Adrenal gland (tissue), 12 donors: ENCODE measurements around the gene TPST1. TPM values are rescaled to one million over a fixed set of nuclear protein-coding genes. Genes with fewer than 3 reads are reported as not detected.

Experiments
- DNase-seq, 7 donors: peaks; one replicate each; pipeline ENCODE4 v3.0.0-alpha.2; 2019 to 2020
- H3K27ac ChIP-seq, 5 donors: fragments of 200-600 bp; sonication (generic) in 4 of 5; 1 replicate in 3 of 5; 2 replicates in 2 of 5; pipeline versions ENCODE4 v1.5.1 to v1.8.0; 2016 to 2020; ENCODE audit warnings: mild to moderate bottlenecking in 1 of 5
- H3K27me3 ChIP-seq: fragments of 200-600 bp; 2 replicates; pipeline ENCODE4 v1.8.0; 2021
- H3K36me3 ChIP-seq, 2 donors: fragments of 200-600 bp; replicated peaks in 1 of 2; 1 replicate in 1 of 2; 2 replicates in 1 of 2; pipeline versions ENCODE4 v1.5.1 to v1.8.0; 2018 to 2022
- H3K4me1 ChIP-seq, 2 donors: fragments of 200-600 bp; replicated peaks in 1 of 2; 1 replicate in 1 of 2; 2 replicates in 1 of 2; pipeline versions ENCODE4 v1.5.1 to v1.8.0; 2018 to 2021
- H3K4me3 ChIP-seq, 4 donors: fragments of 200-600 bp; sonication (generic) in 3 of 4; one replicate each; pipeline ENCODE4 v1.5.1; 2016 to 2018
- H3K9me3 ChIP-seq, 3 donors: fragments of 200-600 bp; sonication (generic) in 1 of 3; replicated peaks in 1 of 3; 1 replicate in 2 of 3; 2 replicates in 1 of 3; pipeline versions ENCODE4 v1.5.1 to v1.8.0; 2016 to 2021
- POLR2A ChIP-seq, 2 donors: fragments of 450-650 bp; IDR thresholded peaks; one replicate each; pipeline ENCODE4 v1.6.1; 2017; ENCODE audit warnings: antibody characterized with exemption in 2 of 2, mild to moderate bottlenecking in 2 of 2, moderate library complexity in 1 of 2
- WGBS, 4 donors: extraction: QIAGEN DNeasy Blood & Tissue Kit in 2 of 4; methylation state at CpG; one replicate each; pipeline versions ENCODE4 v1.1.5 to v1.1.7; 2013 to 2017; 5-methylcytosine and 5-hydroxymethylcytosine counted together
- intact Hi-C, 2 donors: fragments of 100-400 bp; cut with DNase I; formaldehyde crosslinking; loops; one replicate each; pipeline versions ENCODE4 v1.14.1 to v1.15.0; 2022 to 2023
- polyA plus RNA-seq, 3 donors: library from polyadenylated mRNA; stranded (reverse); fragments of 200-250 nt in 2 of 3; fragments of 350-450 nt in 1 of 3; fragmentation: Illumina TruSeq in 1 of 3; extraction: RNeasy Lipid Tissue Mini Kit (QIAGEN cat#74804) in 1 of 3; gene quantifications; one replicate each; pipeline ENCODE4 v1.2.3, GENCODE V29; 2013 to 2014
- total RNA-seq, 9 donors: library from RNA; depleted of rRNA in 4 of 9; stranded (reverse); fragments of >200 nt in 4 of 9; fragments of 120-200 nt in 1 of 9; fragmentation: NEBNext Ultra II Directional in 1 of 9; extraction: Animal tissue kit (Norgen Biotek cat#: 25700) in 1 of 9; gene quantifications; one replicate each; pipeline versions ENCODE4 v1.1.0 to v1.2.4, GENCODE V29; 2013 to 2023
- TF ChIP-seq, protein P1 (sequence below), 6 experiments: fragments of 450-650 bp in 4 of 6; fragments of 200-600 bp in 2 of 6; sonication (generic) in 1 of 6; IDR thresholded peaks; 1 replicate in 5 of 6; 2 replicates in 1 of 6; pipeline versions ENCODE4 v1.5.1 to v1.8.0; 2016 to 2021; ENCODE audit warnings: antibody characterized with exemption in 6 of 6, mild to moderate bottlenecking in 2 of 6, moderate library complexity in 1 of 6
- donor health status: healthy with polysubstance abuse.
- donor health status: Bipolar disorder and iron deficiency.
- donor health status: DM: yes; HTN: yes; CAD: no.
- donor health status: DM: no; HTN: no; CAD: no.
- donor health status: DM: no; HTN: no; CAD: no.
- donor health status: DM: yes; HTN: yes; CAD: no.

TPST1 gene
- total and polyA plus RNA-seq, 12 donors, result 6.8 to 70.2 (median 27.2) TPM

DNA sequence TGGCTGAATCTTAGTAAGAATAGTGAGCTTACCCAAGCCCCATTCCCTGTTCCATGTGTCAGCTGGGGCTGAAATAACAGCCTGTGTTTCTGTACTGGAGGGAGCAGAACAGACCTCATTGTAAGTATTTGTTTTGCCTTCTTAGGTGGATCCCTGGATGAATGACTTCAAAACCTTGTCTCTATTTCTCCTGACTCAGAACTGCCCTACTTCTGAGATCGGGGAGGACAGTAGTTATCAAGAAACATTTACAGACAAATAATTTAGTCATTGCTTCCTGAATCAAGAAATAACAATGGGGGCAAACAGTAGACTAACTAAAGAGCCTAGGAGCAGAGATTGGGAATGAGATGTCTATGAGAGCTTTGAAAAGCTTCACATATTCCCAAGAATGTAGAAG lies 58.8 kb downstream of the TPST1 start:
- Histone ChIP-seq H3K9me3 (peaks cover 0 to 16% (median 9%) of the 10 kb centered on the region in 3 donors), H3K27me3 (no peaks in the 10 kb centered on the region), H3K4me1 (peaks cover 0 to 20% of the 10 kb centered on the region in 2 donors), H3K27ac (no peak overlapping the region), H3K36me3 (no peaks in the 10 kb centered on the region), H3K4me3 (no peak overlapping the region)
- TF ChIP-seq, protein P1, sequence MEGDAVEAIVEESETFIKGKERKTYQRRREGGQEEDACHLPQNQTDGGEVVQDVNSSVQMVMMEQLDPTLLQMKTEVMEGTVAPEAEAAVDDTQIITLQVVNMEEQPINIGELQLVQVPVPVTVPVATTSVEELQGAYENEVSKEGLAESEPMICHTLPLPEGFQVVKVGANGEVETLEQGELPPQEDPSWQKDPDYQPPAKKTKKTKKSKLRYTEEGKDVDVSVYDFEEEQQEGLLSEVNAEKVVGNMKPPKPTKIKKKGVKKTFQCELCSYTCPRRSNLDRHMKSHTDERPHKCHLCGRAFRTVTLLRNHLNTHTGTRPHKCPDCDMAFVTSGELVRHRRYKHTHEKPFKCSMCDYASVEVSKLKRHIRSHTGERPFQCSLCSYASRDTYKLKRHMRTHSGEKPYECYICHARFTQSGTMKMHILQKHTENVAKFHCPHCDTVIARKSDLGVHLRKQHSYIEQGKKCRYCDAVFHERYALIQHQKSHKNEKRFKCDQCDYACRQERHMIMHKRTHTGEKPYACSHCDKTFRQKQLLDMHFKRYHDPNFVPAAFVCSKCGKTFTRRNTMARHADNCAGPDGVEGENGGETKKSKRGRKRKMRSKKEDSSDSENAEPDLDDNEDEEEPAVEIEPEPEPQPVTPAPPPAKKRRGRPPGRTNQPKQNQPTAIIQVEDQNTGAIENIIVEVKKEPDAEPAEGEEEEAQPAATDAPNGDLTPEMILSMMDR (IDR thresholded peaks at IDR 0.05), result no peak
- TF ChIP-seq POLR2A (IDR thresholded peaks at IDR 0.05), result no peak
- WGBS, 4 donors, result 55 to 71% (median 64%) methylated on average over 1 of the region's 1 CpG
- no peak for DNase-seq
- intact Hi-C loops, result no loop called here

DNA sequence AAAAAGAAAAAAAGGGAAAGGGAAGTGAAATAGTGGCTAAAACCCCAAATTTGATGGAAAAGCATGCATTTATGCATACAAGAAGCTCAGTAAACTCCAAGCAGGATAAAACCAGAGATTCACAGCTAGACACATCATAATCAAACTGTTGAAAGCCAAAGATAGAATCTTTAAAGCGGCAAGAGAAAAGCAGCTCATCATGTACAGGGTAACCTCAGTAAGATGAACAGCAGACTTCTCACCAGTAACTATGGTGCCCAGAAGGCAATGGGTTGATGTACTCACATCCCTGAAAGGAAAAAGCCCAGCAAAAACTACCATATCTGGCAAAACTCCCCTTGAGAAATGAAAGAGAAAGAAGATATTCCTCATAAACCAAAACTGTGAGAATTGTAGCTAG lies 60.4 kb downstream of the TPST1 start:
- no peak for DNase-seq
- Histone ChIP-seq H3K4me1 (peaks cover 0 to 16% of the 10 kb centered on the region in 2 donors), H3K27me3 (no peaks in the 10 kb centered on the region), H3K27ac (no peak overlapping the region), H3K9me3 (peaks cover 0 to 16% (median 9%) of the 10 kb centered on the region in 3 donors), H3K36me3 (no peaks in the 10 kb centered on the region), H3K4me3 (no peak overlapping the region)
- TF ChIP-seq, protein P1 (IDR thresholded peaks at IDR 0.05), result no peak
- no peak for TF ChIP-seq POLR2A (IDR thresholded peaks at IDR 0.05)
- WGBS, 4 donors, result 89 to 96% (median 95%) methylated on average over 1 of the region's 1 CpG
- intact Hi-C loops, result no loop called here

- peaks cover 0 to 16% of the 10 kb centered on the region in 2 donors for H3K4me1 ChIP-seq
- H3K27ac ChIP-seq, result peak overlapping the region in 3 of 5 donors; percentile 34 to 69 (median 58)
- H3K9me3 ChIP-seq, result peaks cover 0 to 16% (median 9%) of the 10 kb centered on the region in 3 donors
- no peaks in the 10 kb centered on the region for H3K36me3 ChIP-seq
- H3K27me3 ChIP-seq, result no peaks in the 10 kb centered on the region
- intact Hi-C loops, result no loop called here
- peak overlapping the region in 1 of 4 donors; percentile 21 for H3K4me3 ChIP-seq
- 19 to 34% (median 26%) methylated on average over 2 of the region's 2 CpGs for WGBS, 4 donors
- DNase-seq, result peak; percentile 29 to 81 (median 67)
- TF ChIP-seq, protein P1 (IDR thresholded peaks at IDR 0.05), result no peak
- no peak for TF ChIP-seq POLR2A (IDR thresholded peaks at IDR 0.05)
Measured at GRCh38 chr7:66267249-66267648, 62.1 kb downstream of the TPST1 start.

DNA sequence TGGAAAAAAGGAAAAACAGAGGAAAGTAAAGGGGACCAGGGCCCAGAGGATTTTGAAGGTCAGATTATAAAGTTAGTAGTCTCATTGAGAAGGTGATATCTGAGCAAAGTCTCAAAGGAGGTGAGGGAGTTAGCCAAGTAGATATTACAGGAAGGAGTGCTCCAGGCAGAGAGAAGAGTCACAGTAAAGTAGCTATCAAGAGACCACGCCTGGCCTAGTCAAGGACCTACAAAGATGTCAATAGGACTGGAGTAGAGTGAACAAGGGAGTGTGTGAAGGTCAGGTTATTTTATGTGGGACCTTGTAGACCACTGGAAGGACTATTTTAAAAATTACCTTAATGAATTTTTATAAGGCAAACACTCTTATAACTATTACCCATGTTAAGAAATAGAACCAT lies 64.8 kb downstream of the TPST1 start:
- no peak for TF ChIP-seq POLR2A (IDR thresholded peaks at IDR 0.05)
- TF ChIP-seq, protein P1 (IDR thresholded peaks at IDR 0.05), result no peak
- 90 to 95% (median 92%) methylated on average over 1 of the region's 1 CpG for WGBS, 4 donors
- intact Hi-C loops, result loop anchor here in 1 of 2 donors (10.0 kb wide), 1 partner anchor 65 kb away; no protein-coding TSS in a partner anchor
- Histone ChIP-seq H3K4me1 (peaks cover 0 to 16% of the 10 kb centered on the region in 2 donors), H3K36me3 (no peaks in the 10 kb centered on the region), H3K4me3 (no peak overlapping the region), H3K27ac (no peak overlapping the region), H3K27me3 (no peaks in the 10 kb centered on the region), H3K9me3 (peaks cover 0 to 13% (median 6%) of the 10 kb centered on the region in 3 donors)
- no peak for DNase-seq
